Ishikawa (cell line): ENCODE data around the gene CCDC18.

Source experiments
- EP300 ChIP-seq: IDR thresholded peaks from 2 replicates; pipeline ENCODE4 v1.6.1; 2012; ENCODE audit warnings: borderline replicate concordance
- FOXM1 ChIP-seq: IDR thresholded peaks from 2 replicates; pipeline ENCODE4 v1.6.1; 2012; ENCODE audit warnings: low read depth, borderline replicate concordance
- MAX ChIP-seq: IDR thresholded peaks from 2 replicates; pipeline ENCODE4 v1.6.1; 2012
- NFIC ChIP-seq: IDR thresholded peaks from 2 replicates; pipeline ENCODE4 v1.6.1; 2012
- TAF1 ChIP-seq: IDR thresholded peaks from 2 replicates; pipeline ENCODE4 v1.6.1; 2012; ENCODE audit warnings: low read depth, mild to moderate bottlenecking
- USF1 ChIP-seq: IDR thresholded peaks from 2 replicates; pipeline ENCODE4 v1.6.1; 2012
- YY1 ChIP-seq: IDR thresholded peaks from 2 replicates; pipeline ENCODE4 v1.6.1; 2012; ENCODE audit warnings: low read depth
- ZBTB7A ChIP-seq: IDR thresholded peaks from 2 replicates; pipeline ENCODE4 v1.6.1; 2012; ENCODE audit warnings: low read depth
- TF ChIP-seq, protein P1 (sequence below): IDR thresholded peaks from 2 replicates; pipeline ENCODE4 v1.6.1; 2012; ENCODE audit warnings: low read depth, mild to moderate bottlenecking

DNA sequence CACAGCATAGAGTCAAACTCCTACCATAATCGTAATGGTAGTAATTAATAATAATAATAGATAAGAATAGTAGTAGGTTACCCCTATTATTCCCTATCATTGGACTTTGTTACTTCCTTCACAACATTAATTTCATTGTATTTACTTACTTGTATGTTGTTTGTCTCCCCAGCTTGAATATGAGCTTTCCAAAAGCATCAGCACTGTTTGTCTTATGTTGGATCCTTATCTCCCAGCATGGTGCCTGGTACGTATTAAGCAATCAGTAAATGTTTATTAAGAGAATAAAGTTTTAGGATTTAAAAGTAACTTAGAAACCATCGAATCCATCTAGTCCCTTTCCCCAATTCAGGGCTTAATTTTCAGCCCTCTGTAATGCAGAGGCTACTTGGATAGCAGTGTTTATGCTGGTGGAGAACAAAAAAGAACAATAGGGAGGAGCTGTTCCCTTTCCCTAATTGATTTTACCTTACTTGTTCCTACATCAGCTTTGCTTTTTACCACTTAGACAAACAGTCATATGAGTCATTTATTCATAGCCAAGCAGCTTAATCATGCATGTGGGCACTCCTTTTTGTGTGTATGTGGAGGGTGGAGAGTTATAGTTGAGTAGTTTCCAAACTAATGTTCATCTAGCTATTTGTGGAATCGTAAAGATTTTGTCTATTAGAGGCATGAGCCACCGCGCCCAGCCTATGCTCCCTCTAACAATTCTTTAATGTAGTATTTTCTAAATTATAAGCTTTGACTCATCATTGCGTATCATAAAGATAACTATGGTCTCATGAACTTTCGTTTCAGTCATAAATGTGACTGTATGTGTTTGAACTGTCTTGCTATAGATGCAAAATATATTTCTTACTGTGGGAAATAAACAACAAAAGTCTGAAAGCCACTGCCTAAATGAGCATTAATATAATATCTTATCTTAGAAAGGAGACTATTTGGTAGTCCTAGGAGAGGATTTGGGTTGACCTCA, 144.3 kb downstream of the CCDC18 start:
- no peak for TF ChIP-seq USF1
- peak; percentile 37; the same call in 1 of the 2 replicates for TF ChIP-seq EP300
- TF ChIP-seq, protein P1, sequence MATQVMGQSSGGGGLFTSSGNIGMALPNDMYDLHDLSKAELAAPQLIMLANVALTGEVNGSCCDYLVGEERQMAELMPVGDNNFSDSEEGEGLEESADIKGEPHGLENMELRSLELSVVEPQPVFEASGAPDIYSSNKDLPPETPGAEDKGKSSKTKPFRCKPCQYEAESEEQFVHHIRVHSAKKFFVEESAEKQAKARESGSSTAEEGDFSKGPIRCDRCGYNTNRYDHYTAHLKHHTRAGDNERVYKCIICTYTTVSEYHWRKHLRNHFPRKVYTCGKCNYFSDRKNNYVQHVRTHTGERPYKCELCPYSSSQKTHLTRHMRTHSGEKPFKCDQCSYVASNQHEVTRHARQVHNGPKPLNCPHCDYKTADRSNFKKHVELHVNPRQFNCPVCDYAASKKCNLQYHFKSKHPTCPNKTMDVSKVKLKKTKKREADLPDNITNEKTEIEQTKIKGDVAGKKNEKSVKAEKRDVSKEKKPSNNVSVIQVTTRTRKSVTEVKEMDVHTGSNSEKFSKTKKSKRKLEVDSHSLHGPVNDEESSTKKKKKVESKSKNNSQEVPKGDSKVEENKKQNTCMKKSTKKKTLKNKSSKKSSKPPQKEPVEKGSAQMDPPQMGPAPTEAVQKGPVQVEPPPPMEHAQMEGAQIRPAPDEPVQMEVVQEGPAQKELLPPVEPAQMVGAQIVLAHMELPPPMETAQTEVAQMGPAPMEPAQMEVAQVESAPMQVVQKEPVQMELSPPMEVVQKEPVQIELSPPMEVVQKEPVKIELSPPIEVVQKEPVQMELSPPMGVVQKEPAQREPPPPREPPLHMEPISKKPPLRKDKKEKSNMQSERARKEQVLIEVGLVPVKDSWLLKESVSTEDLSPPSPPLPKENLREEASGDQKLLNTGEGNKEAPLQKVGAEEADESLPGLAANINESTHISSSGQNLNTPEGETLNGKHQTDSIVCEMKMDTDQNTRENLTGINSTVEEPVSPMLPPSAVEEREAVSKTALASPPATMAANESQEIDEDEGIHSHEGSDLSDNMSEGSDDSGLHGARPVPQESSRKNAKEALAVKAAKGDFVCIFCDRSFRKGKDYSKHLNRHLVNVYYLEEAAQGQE, result no peak; the same call in 1 of the 2 replicates
- TF ChIP-seq ZBTB7A, result no peak
- TF ChIP-seq YY1, result no peak
- peak; percentile 39 for TF ChIP-seq NFIC
- TF ChIP-seq MAX, result no peak
- TF ChIP-seq TAF1, result no peak
- TF ChIP-seq FOXM1, result peak; percentile 53; the same call in 1 of the 2 replicates
